ENCODE data around the gene KPNA1. TPM values are rescaled to one million over a fixed set of nuclear protein-coding genes. Genes with fewer than 3 reads are reported as not detected.
"Not testable (repeated sequence)": the region's sequence is repeated elsewhere in the genome, so short reads cannot be mapped to it uniquely, and the experiment has no call there.

The KPNA1 gene
- total RNA-seq, 1 donor from 2014 or later: 54.0 TPM

GRCh38 chr3:122458992-122459391 lies 55.7 kb downstream of the KPNA1 start:
- no peaks in the 10 kb centered on the region for H3K4me1 ChIP-seq
- H3K27ac ChIP-seq: no peak overlapping the region
- DNase-seq (ENCODE audit: extremely low spot score in 2 of 2): no peak
- TF ChIP-seq POLR2AphosphoS5 (IDR thresholded peaks at IDR 0.05; ENCODE audit: insufficient read depth in 1 of 2, low read depth in 1 of 2): no peak
- TF ChIP-seq, protein P1, sequence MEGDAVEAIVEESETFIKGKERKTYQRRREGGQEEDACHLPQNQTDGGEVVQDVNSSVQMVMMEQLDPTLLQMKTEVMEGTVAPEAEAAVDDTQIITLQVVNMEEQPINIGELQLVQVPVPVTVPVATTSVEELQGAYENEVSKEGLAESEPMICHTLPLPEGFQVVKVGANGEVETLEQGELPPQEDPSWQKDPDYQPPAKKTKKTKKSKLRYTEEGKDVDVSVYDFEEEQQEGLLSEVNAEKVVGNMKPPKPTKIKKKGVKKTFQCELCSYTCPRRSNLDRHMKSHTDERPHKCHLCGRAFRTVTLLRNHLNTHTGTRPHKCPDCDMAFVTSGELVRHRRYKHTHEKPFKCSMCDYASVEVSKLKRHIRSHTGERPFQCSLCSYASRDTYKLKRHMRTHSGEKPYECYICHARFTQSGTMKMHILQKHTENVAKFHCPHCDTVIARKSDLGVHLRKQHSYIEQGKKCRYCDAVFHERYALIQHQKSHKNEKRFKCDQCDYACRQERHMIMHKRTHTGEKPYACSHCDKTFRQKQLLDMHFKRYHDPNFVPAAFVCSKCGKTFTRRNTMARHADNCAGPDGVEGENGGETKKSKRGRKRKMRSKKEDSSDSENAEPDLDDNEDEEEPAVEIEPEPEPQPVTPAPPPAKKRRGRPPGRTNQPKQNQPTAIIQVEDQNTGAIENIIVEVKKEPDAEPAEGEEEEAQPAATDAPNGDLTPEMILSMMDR (IDR thresholded peaks at IDR 0.05): peak in 1 of 3 experiments; percentile 15
- TF ChIP-seq POLR2A (IDR thresholded peaks at IDR 0.05): no peak
- no peak overlapping the region for H3K4me3 ChIP-seq
- H3K9me3 ChIP-seq: no peaks in the 10 kb centered on the region
- H3K36me3 ChIP-seq: peaks cover 0 to 37% of the 10 kb centered on the region in 2 donors
- intact Hi-C loops (cut with DNase I): no loop called here
- no peaks in the 10 kb centered on the region for H3K27me3 ChIP-seq

GRCh38 chr3:122457706-122458105 lies 57.0 kb downstream of the KPNA1 start:
- Histone ChIP-seq H3K27me3 (no peaks in the 10 kb centered on the region), H3K4me1 (no peaks in the 10 kb centered on the region), H3K9me3 (no peaks in the 10 kb centered on the region), H3K4me3 (no peak overlapping the region), H3K27ac (no peak overlapping the region), H3K36me3 (peaks cover 0 to 40% of the 10 kb centered on the region in 2 donors)
- TF ChIP-seq POLR2A (IDR thresholded peaks at IDR 0.05): no peak
- TF ChIP-seq, protein P1 (IDR thresholded peaks at IDR 0.05): no peak
- TF ChIP-seq POLR2AphosphoS5 (IDR thresholded peaks at IDR 0.05; ENCODE audit: insufficient read depth in 1 of 2, low read depth in 1 of 2): no peak
- intact Hi-C loops (cut with DNase I): no loop called here
- DNase-seq (ENCODE audit: extremely low spot score in 2 of 2): no peak

DNA sequence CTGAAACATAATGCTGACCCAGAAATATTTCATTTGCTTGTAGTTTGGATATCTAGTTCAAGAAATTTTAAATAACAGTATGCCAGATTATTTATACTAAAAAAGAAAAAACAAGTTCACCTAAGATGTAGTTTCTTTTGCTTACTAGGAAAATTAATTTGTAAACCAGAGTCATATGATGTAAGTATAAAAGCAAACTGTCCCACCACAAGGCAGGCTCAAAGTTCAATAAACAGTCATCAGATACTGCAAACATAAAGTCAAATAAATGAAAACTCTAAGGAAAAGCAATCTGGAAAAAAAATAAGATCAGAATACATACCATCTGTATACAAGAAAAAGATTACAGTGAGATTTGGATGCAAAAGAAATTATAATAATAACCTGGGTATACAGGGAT lies 58.7 kb downstream of the KPNA1 start:
- Histone ChIP-seq H3K27me3 (no peaks in the 10 kb centered on the region), H3K4me1 (no peaks in the 10 kb centered on the region), H3K27ac (no peak overlapping the region), H3K36me3 (peaks cover 0 to 47% of the 10 kb centered on the region in 2 donors), H3K9me3 (no peaks in the 10 kb centered on the region), H3K4me3 (no peak overlapping the region)
- intact Hi-C loops (cut with DNase I): no loop called here
- TF ChIP-seq POLR2AphosphoS5 (IDR thresholded peaks at IDR 0.05; ENCODE audit: insufficient read depth in 1 of 2, low read depth in 1 of 2) (no peak), POLR2A (IDR thresholded peaks at IDR 0.05) (no peak)
- TF ChIP-seq, protein P1 (IDR thresholded peaks at IDR 0.05): no peak
- DNase-seq (ENCODE audit: extremely low spot score in 2 of 2): no peak

- no peaks in the 10 kb centered on the region for H3K4me1 ChIP-seq
- TF ChIP-seq, protein P1 (IDR thresholded peaks at IDR 0.05): no peak
- TF ChIP-seq POLR2AphosphoS5 (IDR thresholded peaks at IDR 0.05; ENCODE audit: insufficient read depth in 1 of 2, low read depth in 1 of 2) (no peak), POLR2A (IDR thresholded peaks at IDR 0.05) (no peak)
- DNase-seq (ENCODE audit: extremely low spot score in 2 of 2): no peak
- no peak overlapping the region for H3K27ac ChIP-seq
- peaks cover 0 to 52% of the 10 kb centered on the region in 2 donors for H3K36me3 ChIP-seq
- H3K9me3 ChIP-seq: no peaks in the 10 kb centered on the region
- no peak overlapping the region for H3K4me3 ChIP-seq
- no peaks in the 10 kb centered on the region for H3K27me3 ChIP-seq
- intact Hi-C loops (cut with DNase I): no loop called here
Measured at GRCh38 chr3:122451371-122451770, 63.4 kb downstream of the KPNA1 start.

DNA sequence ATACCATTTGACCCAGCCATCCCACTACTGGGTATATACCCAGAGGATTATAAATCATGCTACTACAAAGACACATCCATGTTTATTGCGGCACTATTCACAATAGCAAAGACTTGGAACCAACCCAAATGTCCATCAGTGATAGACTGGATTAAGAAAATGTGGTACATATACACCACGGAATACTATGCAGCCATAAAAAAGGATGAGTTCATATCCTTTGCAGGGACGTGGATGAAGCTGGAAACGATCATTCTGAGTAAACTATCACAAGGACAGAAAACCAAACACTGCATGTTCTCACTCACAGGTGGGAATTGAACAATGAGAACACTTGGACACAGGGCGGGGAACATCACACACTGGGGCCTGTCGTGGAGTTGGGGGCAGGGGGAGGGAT lies 66.5 kb downstream of the KPNA1 start:
- H3K4me3 ChIP-seq; intact Hi-C loops (cut with DNase I); DNase-seq (ENCODE audit: extremely low spot score in 2 of 2); H3K4me1 ChIP-seq; H3K27ac ChIP-seq; H3K27me3 ChIP-seq; H3K9me3 ChIP-seq: not testable (repeated sequence)
- H3K36me3 ChIP-seq: peaks cover 0 to 65% of the 10 kb centered on the region in 2 donors

DNA sequence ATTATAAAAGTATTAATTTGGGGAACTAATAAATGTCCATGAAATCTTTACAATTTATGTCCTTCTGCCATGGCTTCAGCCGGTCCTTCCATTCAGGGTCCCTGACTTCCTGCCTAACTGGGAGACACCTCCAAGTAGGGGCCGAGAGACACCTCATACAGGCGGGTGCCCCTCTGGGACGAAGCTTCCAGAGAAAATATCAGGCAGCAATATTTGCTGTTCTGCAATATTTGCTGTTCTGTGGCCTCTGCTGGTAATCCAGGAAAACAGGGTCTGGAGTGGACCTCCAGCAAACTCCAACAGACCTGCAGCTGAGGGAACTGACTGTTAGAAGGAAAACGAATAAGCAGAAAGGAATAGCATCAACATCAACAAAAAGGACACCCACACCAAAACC lies 70.2 kb downstream of the KPNA1 start:
- H3K27ac ChIP-seq; H3K27me3 ChIP-seq; H3K4me1 ChIP-seq; intact Hi-C loops (cut with DNase I); DNase-seq (ENCODE audit: extremely low spot score in 2 of 2); H3K9me3 ChIP-seq; H3K4me3 ChIP-seq: not testable (repeated sequence)
- peaks cover 0 to 65% of the 10 kb centered on the region in 2 donors for H3K36me3 ChIP-seq

DNA sequence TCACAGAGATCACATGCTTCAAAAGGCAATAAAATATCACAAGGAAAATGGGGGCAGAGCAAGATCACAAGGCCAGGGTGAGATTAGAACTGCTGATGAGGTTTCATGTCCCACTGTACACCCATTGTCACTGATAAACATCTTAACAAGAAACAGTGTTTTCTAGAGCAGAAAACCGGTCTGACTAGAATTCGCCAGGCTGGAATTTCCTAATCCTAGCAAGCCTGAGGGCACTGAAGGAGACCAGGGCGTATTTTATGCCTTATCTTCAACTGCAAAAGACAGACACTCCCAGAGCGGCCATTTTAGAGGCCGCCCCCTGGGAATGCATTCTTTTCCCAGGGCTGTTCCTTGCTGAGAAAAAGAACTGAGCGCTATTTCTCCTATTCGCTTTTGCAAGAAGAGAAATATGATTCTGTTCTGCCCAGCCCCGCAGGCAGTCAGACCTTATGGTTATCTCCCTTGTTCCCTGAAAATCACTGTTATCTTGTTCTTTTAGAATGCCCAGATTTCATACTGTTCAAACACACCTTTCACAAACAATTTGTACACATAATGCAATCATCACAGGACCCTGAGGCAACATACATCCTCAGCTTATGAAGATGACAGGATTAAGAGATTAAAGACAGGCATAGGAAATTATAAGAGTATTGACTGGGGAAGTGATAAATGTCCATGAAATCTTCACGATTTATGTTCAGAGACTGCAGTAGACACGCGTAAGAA lies 70.8 kb downstream of the KPNA1 start:
- H3K27me3 ChIP-seq; H3K4me3 ChIP-seq; DNase-seq (ENCODE audit: extremely low spot score in 2 of 2); H3K9me3 ChIP-seq; intact Hi-C loops (cut with DNase I); H3K4me1 ChIP-seq; H3K27ac ChIP-seq: not testable (repeated sequence)
- H3K36me3 ChIP-seq: peaks cover 0 to 65% of the 10 kb centered on the region in 2 donors

Data from vagina (tissue), 2 donors.